SK-N-MC (cell line): ENCODE data around the gene AHCTF1.

Experiments used
- EZH2 ChIP-seq: fragments of 200-600 bp; sonication (generic); IDR thresholded peaks from one replicate; pipeline ENCODE4 v1.6.1; 2017; ENCODE audit warnings: antibody characterized with exemption
- POLR2AphosphoS5 ChIP-seq: IDR thresholded peaks from 2 replicates; pipeline ENCODE4 v1.6.1; 2012; ENCODE audit warnings: mild to moderate bottlenecking, low read depth, low read length, borderline replicate concordance

- TF ChIP-seq POLR2AphosphoS5: no peak
- TF ChIP-seq EZH2: no peak
Measured at GRCh38 chr1:246947255-246947654, 15.5 kb upstream of the AHCTF1 start.
